ENCODE results near the gene MYH6. TPM values are rescaled to one million over a fixed set of nuclear protein-coding genes. Genes with fewer than 3 reads are reported as not detected.
"Not testable (repeated sequence)": the region's sequence is repeated elsewhere in the genome, so short reads cannot be mapped to it uniquely, and the experiment has no call there.

The MYH6 gene
- total RNA-seq, 4 donors from 2014 or later = 0.07 TPM; not detected in 3

DNA sequence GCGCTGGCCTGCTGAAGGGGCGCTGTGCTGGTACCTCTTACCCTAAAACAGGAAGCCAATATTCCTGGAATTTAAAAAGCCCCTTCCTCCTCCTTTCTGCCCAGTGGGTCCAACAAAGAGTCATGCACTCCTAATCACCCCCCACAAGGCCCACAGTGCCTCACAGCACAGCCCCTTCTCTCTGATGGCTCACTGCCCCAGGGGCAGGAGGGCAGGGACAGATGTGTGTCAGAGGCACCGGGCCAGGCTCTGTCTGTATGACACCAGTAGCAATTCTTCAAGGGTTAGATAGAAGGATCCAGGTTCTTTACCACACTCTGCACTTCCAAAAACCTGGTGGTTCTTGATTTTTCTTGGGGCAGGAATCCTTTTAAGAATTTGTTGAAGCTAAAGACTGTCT is 8.9 kb downstream of the MYH6 start:
- H3K27ac ChIP-seq = no peak overlapping the region
- H3K4me1 ChIP-seq = no peaks in the 10 kb centered on the region
- TF ChIP-seq, protein P1, sequence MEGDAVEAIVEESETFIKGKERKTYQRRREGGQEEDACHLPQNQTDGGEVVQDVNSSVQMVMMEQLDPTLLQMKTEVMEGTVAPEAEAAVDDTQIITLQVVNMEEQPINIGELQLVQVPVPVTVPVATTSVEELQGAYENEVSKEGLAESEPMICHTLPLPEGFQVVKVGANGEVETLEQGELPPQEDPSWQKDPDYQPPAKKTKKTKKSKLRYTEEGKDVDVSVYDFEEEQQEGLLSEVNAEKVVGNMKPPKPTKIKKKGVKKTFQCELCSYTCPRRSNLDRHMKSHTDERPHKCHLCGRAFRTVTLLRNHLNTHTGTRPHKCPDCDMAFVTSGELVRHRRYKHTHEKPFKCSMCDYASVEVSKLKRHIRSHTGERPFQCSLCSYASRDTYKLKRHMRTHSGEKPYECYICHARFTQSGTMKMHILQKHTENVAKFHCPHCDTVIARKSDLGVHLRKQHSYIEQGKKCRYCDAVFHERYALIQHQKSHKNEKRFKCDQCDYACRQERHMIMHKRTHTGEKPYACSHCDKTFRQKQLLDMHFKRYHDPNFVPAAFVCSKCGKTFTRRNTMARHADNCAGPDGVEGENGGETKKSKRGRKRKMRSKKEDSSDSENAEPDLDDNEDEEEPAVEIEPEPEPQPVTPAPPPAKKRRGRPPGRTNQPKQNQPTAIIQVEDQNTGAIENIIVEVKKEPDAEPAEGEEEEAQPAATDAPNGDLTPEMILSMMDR (IDR thresholded peaks at IDR 0.05) = no peak
- no peak for TF ChIP-seq POLR2A (IDR thresholded peaks at IDR 0.05)
- no peaks in the 10 kb centered on the region for H3K27me3 ChIP-seq
- no peak overlapping the region for H3K4me3 ChIP-seq
- no peak for DNase-seq
- intact Hi-C loops (cut with DNase I; ENCODE audit: low total_unique reads) = no loop called here
- no peaks in the 10 kb centered on the region for H3K9me3 ChIP-seq
- no peaks in the 10 kb centered on the region for H3K36me3 ChIP-seq

DNA sequence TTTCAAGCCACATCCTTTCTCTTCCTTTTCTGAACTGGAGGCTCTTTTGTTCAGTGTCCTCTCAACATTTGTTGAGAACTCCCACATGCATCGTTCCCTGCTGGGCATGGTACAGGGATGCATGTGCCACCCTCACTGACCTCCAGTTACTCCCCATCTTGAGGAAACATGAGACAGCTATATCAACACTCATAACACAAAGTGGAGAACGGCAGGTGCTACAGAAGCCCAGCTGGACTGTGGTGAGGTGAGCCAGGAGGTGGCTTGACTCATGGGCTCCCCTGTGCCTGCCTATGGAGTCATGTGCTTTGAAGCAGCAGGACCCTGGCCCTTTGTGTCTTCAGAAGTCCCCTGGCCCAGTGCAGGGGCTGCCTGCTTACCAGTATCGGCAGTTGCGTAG is 9.7 kb downstream of the MYH6 start:
- Histone ChIP-seq H3K27me3 (no peaks in the 10 kb centered on the region), H3K4me1 (no peaks in the 10 kb centered on the region), H3K9me3 (no peaks in the 10 kb centered on the region), H3K36me3 (no peaks in the 10 kb centered on the region), H3K4me3 (no peak overlapping the region), H3K27ac (no peak overlapping the region)
- intact Hi-C loops (cut with DNase I; ENCODE audit: low total_unique reads) = no loop called here
- no peak for TF ChIP-seq POLR2A (IDR thresholded peaks at IDR 0.05)
- TF ChIP-seq, protein P1 (IDR thresholded peaks at IDR 0.05) = no peak
- DNase-seq = no peak

DNA sequence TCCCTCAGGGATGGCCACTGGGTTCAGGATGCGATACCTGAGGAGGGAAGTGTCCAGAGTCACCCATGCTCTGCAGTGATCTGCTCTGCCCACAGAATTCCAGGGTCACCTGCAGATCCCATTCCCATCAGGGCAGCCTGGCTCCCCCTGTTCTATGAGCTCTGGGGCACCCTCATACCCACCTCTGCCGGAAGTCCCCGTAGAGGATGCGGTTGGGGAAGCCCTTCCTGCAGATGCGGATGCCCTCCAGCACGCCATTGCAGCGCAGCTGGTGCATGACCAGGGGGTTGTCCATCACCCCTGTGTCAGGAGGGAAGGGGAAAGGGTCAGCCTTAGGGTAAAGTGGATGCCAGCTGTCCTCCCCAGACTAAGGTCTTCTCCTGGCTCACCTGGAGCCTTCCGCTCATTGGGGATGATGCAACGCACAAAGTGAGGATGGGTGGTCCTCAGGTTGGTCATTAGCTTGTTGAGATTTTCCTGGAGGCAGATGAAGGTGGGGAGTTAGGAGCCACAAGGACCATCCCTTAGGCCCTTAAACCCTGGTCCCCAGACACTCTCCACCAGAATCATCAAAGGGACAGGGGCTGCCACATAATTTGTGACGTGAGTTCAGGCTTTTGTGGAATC is 11.2 kb downstream of the MYH6 start:
- TF ChIP-seq, protein P1 (IDR thresholded peaks at IDR 0.05) = no peak
- no peak for TF ChIP-seq POLR2A (IDR thresholded peaks at IDR 0.05)
- Histone ChIP-seq H3K27ac (no peak overlapping the region), H3K36me3 (no peaks in the 10 kb centered on the region), H3K27me3 (no peaks in the 10 kb centered on the region), H3K4me1 (no peaks in the 10 kb centered on the region), H3K4me3 (no peak overlapping the region), H3K9me3 (no peaks in the 10 kb centered on the region)
- DNase-seq = no peak
- intact Hi-C loops (cut with DNase I; ENCODE audit: low total_unique reads) = no loop called here

DNA sequence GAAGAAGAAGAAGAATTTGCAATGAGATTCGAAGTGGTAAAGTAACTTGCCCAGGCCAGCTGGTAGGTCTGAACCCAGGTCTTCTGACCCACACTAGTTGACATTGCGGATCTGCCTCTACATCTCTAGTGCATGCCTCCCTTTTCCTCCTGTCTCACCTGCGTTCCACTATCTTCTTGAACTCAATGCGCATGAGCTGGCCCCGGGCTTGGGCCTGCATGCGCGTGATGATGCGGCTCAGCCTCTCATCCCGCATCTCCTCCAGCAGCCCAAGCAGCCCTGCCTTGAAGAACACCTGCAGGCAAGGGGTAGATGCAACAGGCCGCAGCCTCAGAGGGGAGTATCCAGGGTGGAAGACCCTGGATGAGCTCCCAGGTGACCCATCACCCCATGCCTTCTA is 11.9 kb downstream of the MYH6 start:
- intact Hi-C loops (cut with DNase I; ENCODE audit: low total_unique reads) = no loop called here
- Histone ChIP-seq H3K4me3 (no peak overlapping the region), H3K4me1 (no peaks in the 10 kb centered on the region), H3K27ac (no peak overlapping the region), H3K36me3 (no peaks in the 10 kb centered on the region), H3K9me3 (no peaks in the 10 kb centered on the region), H3K27me3 (no peaks in the 10 kb centered on the region)
- no peak for DNase-seq
- TF ChIP-seq, protein P1 (IDR thresholded peaks at IDR 0.05) = no peak
- no peak for TF ChIP-seq POLR2A (IDR thresholded peaks at IDR 0.05)

DNA sequence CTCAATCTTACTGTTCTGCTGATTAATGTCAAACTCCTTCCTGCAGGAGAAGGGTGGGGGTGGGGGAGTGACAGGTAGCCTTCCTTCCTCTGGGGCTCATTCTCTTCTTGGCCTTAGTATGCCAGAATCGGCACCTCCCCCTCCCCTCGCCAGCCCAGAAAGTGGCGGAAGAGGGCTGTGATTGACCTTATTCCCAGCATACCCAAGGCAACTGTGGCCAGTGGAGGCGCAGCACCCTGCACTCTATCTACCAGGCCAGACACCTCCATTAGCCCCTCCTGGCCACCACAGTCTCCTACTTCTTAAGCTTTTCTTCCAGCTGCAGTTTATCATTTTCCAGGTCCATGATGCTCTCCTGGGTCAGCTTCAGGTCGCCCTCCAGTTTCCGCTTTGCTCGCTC is 15.5 kb downstream of the MYH6 start:
- Histone ChIP-seq H3K4me3 (no peak overlapping the region), H3K36me3 (no peaks in the 10 kb centered on the region), H3K9me3 (no peaks in the 10 kb centered on the region), H3K4me1 (no peaks in the 10 kb centered on the region), H3K27ac (no peak overlapping the region), H3K27me3 (no peaks in the 10 kb centered on the region)
- no peak for DNase-seq
- TF ChIP-seq, protein P1 (IDR thresholded peaks at IDR 0.05) = no peak
- TF ChIP-seq POLR2A (IDR thresholded peaks at IDR 0.05) = no peak
- intact Hi-C loops (cut with DNase I; ENCODE audit: low total_unique reads) = no loop called here

DNA sequence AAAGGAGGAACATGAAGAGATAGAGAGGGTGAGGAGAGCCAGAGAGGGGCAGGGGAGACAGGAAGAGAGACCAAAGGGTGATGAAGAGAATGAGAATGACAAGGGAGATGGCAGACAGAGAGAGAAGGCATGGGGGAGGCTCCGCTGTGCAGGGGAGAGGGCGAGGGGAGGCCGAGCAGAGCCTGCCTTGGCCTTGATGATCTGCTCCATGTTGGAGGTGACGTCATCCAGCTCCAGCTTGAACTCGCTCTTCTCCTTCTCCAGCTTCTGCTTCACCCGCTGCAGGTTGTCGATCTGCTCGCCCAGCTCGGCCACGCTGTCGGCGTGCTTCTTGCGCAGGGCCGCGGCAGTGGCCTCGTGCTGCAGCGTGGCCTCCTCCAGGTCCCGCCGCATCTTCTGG is 18.2 kb downstream of the MYH6 start:
- H3K4me1 ChIP-seq; intact Hi-C loops (cut with DNase I; ENCODE audit: low total_unique reads); H3K27ac ChIP-seq; H3K4me3 ChIP-seq; H3K9me3 ChIP-seq; H3K36me3 ChIP-seq; DNase-seq; H3K27me3 ChIP-seq: not testable (repeated sequence)
